Common myeloid progenitor, CD34-positive (primary cell): ENCODE results near the gene PRELP.

Experiments
- CTCF ChIA-PET: fragments of 350-600 bp; sonication (Branson Sonifier 250); formaldehyde crosslinking; loops from one replicate; lab custom pipeline; 2021; ENCODE audit warnings: antibody characterized with exemption; lab: Charles Lee
- POLR2A ChIA-PET: fragments of 350-600 bp; sonication (Branson Sonifier 250); formaldehyde crosslinking; loops from one replicate; lab custom pipeline; 2021; ENCODE audit warnings: antibody characterized with exemption; lab: Charles Lee
- DNase-seq, 3 donors: peaks; one replicate each; pipeline versions ENCODE4 v3.0.0 to v3.0.0-alpha.2; 2013
- H3K27ac ChIP-seq, 2 experiments: 1 replicate in 1 of 2; 2 replicates in 1 of 2; pipeline ENCODE4 v1.7.0; 2013; ENCODE audit warnings: inconsistent platforms in 2 of 2, low read length in 2 of 2, mild to moderate bottlenecking in 2 of 2, low read depth in 1 of 2, moderate library complexity in 1 of 2; ENCODE audit not compliant: severe bottlenecking in 2 of 2, insufficient read depth in 1 of 2, poor library complexity in 1 of 2
- H3K27me3 ChIP-seq, 5 experiments: replicated peaks in 2 of 5; 1 replicate in 3 of 5; 2 replicates in 2 of 5; pipeline versions ENCODE4 v1.6.1 to v1.7.0; 2013; ENCODE audit warnings: low read length in 4 of 5, mild to moderate bottlenecking in 2 of 5, moderate library complexity in 2 of 5, inconsistent platforms in 1 of 5; ENCODE audit not compliant: insufficient read depth in 5 of 5, control insufficient read depth in 4 of 5
- H3K36me3 ChIP-seq, 4 experiments: 1 replicate in 2 of 4; 2 replicates in 2 of 4; pipeline versions ENCODE4 v1.6.1 to v1.7.0; 2013; ENCODE audit warnings: low read length in 3 of 4, control low read depth in 1 of 4, mild to moderate bottlenecking in 1 of 4; ENCODE audit not compliant: control insufficient read depth in 4 of 4, insufficient read depth in 4 of 4
- H3K4me1 ChIP-seq, 4 experiments: 1 replicate in 3 of 4; 2 replicates in 1 of 4; pipeline versions ENCODE4 v1.6.1 to v1.7.1; 2013; ENCODE audit warnings: low read length in 3 of 4, mild to moderate bottlenecking in 3 of 4, control low read depth in 1 of 4, inconsistent platforms in 1 of 4, moderate library complexity in 1 of 4; ENCODE audit not compliant: control insufficient read depth in 4 of 4, insufficient read depth in 4 of 4; ENCODE audit errors: control extremely low read depth in 1 of 4
- H3K4me3 ChIP-seq, 7 experiments: 1 replicate in 4 of 7; 2 replicates in 3 of 7; pipeline versions ENCODE4 v1.5.1 to v1.7.0; 2013; ENCODE audit warnings: mild to moderate bottlenecking in 7 of 7, low read length in 6 of 7, moderate library complexity in 6 of 7, inconsistent platforms in 2 of 7, low read depth in 2 of 7, control low read depth in 1 of 7; ENCODE audit not compliant: insufficient read depth in 4 of 7, control insufficient read depth in 1 of 7; ENCODE audit errors: extremely low read depth in 1 of 7
- H3K9me3 ChIP-seq, 5 experiments: 1 replicate in 4 of 5; 2 replicates in 1 of 5; pipeline versions ENCODE4 v1.6.1 to v1.7.1; 2013; ENCODE audit warnings: low read length in 4 of 5, mild to moderate bottlenecking in 2 of 5, inconsistent platforms in 1 of 5, low read depth in 1 of 5, moderate library complexity in 1 of 5; ENCODE audit not compliant: control insufficient read depth in 4 of 5, insufficient read depth in 2 of 5; ENCODE audit errors: control extremely low read depth in 1 of 5
- WGBS: methylation state at CpG from one replicate; pipeline ENCODE4 v1.1.5; 2013; ENCODE audit not compliant: insufficient coverage; 5-methylcytosine and 5-hydroxymethylcytosine counted together

PRELP gene

DNA sequence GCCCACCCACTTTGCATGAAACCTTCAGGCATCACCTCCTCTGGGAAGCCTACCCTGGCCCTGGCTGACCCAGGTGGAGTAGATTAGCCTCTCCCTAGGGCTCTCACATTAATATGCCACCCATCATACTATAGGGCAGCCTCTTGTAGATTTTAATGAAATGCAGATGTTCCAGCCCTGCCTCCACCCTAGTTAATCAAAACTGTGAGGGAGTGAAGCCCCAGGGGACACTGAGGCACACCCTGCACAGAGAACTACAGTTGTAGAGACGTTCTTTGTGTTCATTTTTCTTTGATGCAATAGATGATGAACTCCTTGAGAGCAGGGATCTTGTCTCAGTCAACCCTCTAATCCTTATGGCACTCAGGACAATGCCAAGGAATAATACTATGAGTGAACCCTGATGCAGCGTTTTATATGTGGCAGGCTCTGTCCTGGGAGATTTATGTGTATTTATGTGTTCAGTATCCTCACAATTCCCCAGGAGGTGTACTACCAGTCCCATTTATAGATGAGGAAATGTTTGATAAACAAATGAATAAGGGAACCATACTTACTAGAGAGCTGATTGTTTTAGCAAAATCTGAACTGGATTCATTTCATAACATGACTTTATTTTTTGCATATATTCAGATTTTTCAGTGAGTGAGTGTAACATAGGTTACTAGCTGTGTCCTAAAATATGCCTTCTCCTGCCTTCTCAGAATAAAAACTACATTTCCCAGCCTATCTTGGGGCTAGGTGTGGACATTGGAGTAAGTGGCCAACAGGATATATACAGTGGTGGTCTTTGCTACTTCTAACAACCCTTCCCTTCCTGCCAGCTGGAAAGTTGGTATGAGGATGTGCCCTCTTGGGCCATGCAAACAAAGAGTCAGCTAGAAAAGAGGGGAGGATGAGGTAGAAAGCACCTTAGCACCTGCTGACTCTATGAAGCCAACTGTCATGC, 23.5 kb upstream of the PRELP start:
- ChIA-PET CTCF (interaction anchor here (0.6 to 1.1 kb wide), 3 partner anchors 97 to 185 kb away, joined by 3 read pairs; no protein-coding TSS in a partner anchor), POLR2A (no interaction called here)
- H3K4me3 ChIP-seq, result no peak overlapping the region
- no peak for DNase-seq
- no peaks in the 10 kb centered on the region for H3K9me3 ChIP-seq
- no peaks in the 10 kb centered on the region for H3K36me3 ChIP-seq
- WGBS, result no CpG with 5 or more reads among the region's 2 CpGs
- peaks cover 0 to 2% (median 0%) of the 10 kb centered on the region in 4 experiments for H3K4me1 ChIP-seq
- H3K27ac ChIP-seq, result no peak overlapping the region
- H3K27me3 ChIP-seq, result peaks cover 0 to 10% (median 5%) of the 10 kb centered on the region in 5 experiments

DNA sequence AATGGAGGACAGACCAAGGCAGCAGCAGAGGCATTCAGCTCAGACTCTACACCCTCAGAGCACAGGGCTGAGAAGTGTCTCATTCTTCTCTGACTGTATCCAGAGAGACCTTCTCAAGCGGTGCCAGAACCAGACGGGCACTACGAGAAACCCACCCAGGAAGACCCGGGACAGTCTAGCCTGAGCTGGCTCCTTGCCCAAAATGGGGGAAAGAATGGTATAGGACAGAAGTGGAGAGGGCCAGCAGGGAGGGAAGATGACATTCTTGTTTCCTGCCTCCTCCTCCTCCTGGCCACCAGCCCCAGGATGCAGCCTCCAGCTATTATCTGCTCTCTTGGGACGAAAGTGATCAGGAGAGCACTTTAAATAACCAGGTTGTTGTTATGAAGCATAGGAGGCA, 22.6 kb upstream of the PRELP start:
- POLR2A ChIA-PET, result no interaction called here
- Histone ChIP-seq H3K4me1 (no peaks in the 10 kb centered on the region), H3K9me3 (no peaks in the 10 kb centered on the region), H3K4me3 (no peak overlapping the region), H3K36me3 (no peaks in the 10 kb centered on the region), H3K27ac (no peak overlapping the region), H3K27me3 (peaks cover 0 to 10% (median 5%) of the 10 kb centered on the region in 5 experiments)
- DNase-seq, result no peak
- CTCF ChIA-PET, result interaction anchor here (1.1 to 1.9 kb wide), 4 partner anchors 12 to 186 kb away, joined by 3 to 5 read pairs (median 3); no protein-coding TSS in a partner anchor
- WGBS, result 83% methylated on average over 3 of the region's 5 CpGs

DNA sequence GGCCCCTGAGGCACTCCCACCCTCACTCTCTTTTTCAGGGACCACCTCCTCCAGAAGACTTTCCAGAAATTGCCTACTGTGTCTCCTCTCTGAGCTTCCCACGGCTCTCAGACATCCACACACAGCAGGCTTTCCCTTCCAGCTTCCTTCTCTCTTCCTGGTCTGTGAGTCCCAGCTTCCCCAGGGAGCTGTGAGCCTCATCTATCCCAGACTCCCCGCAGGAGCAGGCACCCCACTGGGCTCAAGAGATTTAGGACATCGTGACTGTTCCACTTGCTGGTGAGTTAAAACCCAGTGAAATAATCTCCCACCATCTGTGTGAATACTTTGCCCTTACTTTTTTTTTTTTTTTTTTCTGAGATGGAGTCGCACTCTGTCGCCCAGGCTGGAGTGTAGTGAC, 22.0 kb upstream of the PRELP start:
- Histone ChIP-seq H3K27me3 (peaks cover 0 to 10% (median 5%) of the 10 kb centered on the region in 5 experiments), H3K4me3 (no peak overlapping the region), H3K4me1 (no peaks in the 10 kb centered on the region), H3K9me3 (no peaks in the 10 kb centered on the region), H3K36me3 (no peaks in the 10 kb centered on the region), H3K27ac (no peak overlapping the region)
- CTCF ChIA-PET, result interaction anchor here (1.4 to 1.9 kb wide), 2 partner anchors 13 to 53 kb away, joined by 3 to 5 read pairs; no protein-coding TSS in a partner anchor
- 76% methylated on average over 3 of the region's 5 CpGs for WGBS
- no peak for DNase-seq
- POLR2A ChIA-PET, result no interaction called here

DNA sequence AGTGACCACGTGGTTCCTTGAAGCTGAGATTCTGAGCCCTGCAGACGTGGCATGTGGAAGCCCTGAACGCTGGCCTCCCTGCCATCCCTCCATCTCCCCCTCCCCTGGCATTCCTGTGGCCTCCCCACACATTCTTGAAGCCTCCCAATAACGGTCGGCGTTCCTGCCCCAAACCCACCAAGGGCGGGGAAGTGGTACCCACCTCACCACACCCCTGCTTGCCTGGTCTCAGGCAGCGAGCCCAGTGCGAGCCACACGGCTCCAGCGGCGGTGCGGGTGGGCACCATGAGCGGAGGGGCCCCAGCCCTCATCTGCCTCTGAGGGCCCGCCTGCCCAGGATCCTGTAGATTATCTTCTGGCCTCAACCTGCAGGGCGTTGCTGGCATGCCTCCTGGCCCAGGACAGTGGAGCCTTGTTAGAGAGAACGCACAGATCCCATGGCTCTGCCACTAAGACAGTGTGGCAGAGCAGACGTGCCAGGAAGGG, 20.6 kb upstream of the PRELP start:
- H3K36me3 ChIP-seq, result no peaks in the 10 kb centered on the region
- peaks cover 0 to 7% (median 4%) of the 10 kb centered on the region in 5 experiments for H3K27me3 ChIP-seq
- CTCF ChIA-PET, result no interaction called here
- WGBS, result 96% methylated on average over 12 of the region's 18 CpGs
- H3K9me3 ChIP-seq, result no peaks in the 10 kb centered on the region
- peaks cover 0 to 3% (median 0%) of the 10 kb centered on the region in 4 experiments for H3K4me1 ChIP-seq
- H3K27ac ChIP-seq, result no peak overlapping the region
- no peak for DNase-seq
- no peak overlapping the region for H3K4me3 ChIP-seq
- POLR2A ChIA-PET, result no interaction called here

DNA sequence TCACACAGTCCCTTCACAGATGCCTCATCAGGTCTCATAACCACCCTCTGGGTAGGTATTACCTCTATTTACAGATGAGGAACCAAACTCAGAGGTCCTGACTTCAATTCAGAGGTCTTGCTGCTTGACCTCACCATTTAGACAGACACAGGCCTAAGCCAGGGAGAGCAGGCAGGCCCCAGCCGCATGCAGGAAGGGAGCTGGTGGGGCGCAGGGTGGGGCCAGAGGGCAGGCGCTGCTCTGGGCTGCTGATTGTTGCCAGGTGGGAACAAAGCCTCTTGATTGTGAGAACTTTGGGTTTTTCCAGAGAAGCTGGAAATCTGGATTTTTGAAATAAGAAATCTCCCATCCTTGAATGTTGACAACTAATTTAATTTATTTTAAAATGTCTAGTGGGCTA, 19.9 kb upstream of the PRELP start:
- Histone ChIP-seq H3K4me3 (no peak overlapping the region), H3K27ac (no peak overlapping the region), H3K9me3 (no peaks in the 10 kb centered on the region), H3K27me3 (peaks cover 0 to 6% (median 0%) of the 10 kb centered on the region in 5 experiments), H3K4me1 (peaks cover 0 to 3% (median 0%) of the 10 kb centered on the region in 4 experiments), H3K36me3 (no peaks in the 10 kb centered on the region)
- POLR2A ChIA-PET, result no interaction called here
- DNase-seq, result no peak
- 92% methylated on average over 3 of the region's 3 CpGs for WGBS
- CTCF ChIA-PET, result no interaction called here

DNA sequence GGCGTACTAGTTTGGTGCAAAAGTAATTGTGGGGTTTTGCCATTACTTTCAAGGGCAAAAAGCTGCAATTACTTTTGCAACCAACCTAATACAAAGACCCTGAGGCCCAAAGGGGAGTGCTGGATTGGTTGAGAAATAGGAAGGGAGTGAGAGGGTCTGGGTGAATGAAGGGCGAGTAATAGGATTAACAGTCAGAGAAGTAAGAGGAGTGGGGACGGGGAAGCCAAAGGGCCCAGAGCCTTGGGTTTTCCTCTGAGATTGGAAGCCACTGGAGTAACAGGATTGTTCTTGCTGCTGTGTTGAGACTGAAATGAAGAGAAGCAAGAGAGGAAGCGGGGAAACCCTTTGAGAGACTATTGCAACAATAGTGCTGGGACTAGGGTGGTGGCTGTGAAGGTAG, 19.0 kb upstream of the PRELP start:
- Histone ChIP-seq H3K27ac (no peak overlapping the region), H3K9me3 (no peaks in the 10 kb centered on the region), H3K4me1 (peaks cover 0 to 3% (median 0%) of the 10 kb centered on the region in 4 experiments), H3K36me3 (no peaks in the 10 kb centered on the region), H3K4me3 (no peak overlapping the region), H3K27me3 (peaks cover 0 to 6% (median 0%) of the 10 kb centered on the region in 5 experiments)
- no peak for DNase-seq
- POLR2A ChIA-PET, result no interaction called here
- WGBS, result 100% methylated on average over 3 of the region's 4 CpGs
- CTCF ChIA-PET, result no interaction called here

DNA sequence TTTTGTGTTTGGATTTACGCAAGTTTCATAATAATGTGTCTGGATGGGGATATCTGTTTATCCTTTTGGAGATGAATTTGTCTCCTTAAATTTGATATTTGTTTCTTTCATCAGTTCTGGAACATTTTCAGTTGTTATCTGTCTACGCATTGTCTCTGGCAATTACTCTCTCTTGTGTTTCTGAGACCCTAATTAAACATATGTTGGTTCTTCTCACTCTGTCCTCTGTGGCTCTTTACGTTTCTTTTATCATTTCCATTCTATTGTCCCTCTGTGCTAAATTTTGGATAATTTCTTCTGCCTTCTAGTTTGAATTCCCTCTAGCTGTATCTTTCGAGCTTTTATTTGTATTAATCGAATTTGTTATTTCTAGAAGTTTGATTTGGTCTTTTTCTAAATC, 17.5 kb upstream of the PRELP start:
- POLR2A ChIA-PET, result no interaction called here
- no peak for DNase-seq
- WGBS, result 100% methylated on average over 1 of the region's 5 CpGs
- CTCF ChIA-PET, result no interaction called here
- H3K4me1 ChIP-seq, result peaks cover 0 to 3% (median 0%) of the 10 kb centered on the region in 4 experiments
- H3K36me3 ChIP-seq, result no peaks in the 10 kb centered on the region
- H3K27me3 ChIP-seq, result peaks cover 0 to 3% (median 0%) of the 10 kb centered on the region in 5 experiments
- H3K9me3 ChIP-seq, result no peaks in the 10 kb centered on the region
- no peak overlapping the region for H3K4me3 ChIP-seq
- H3K27ac ChIP-seq, result no peak overlapping the region
